HepG2 (cell line): Measurements from ENCODE around the gene SERTM1. TPM values are rescaled to one million over a fixed set of nuclear protein-coding genes. Genes with fewer than 3 reads are reported as not detected.

Source experiments
- FOXP4 ChIP-seq: sonication (generic); formaldehyde crosslinking; IDR thresholded peaks from 2 replicates; pipeline ENCODE4 v1.4.0; 2020; ENCODE audit warnings: missing genetic modification reagents
- GMEB1 ChIP-seq: sonication (generic); formaldehyde crosslinking; IDR thresholded peaks from 2 replicates; pipeline ENCODE4 v1.5.1; 2020; ENCODE audit warnings: missing genetic modification reagents, mild to moderate bottlenecking, borderline replicate concordance
- PRPF4 ChIP-seq: fragments of 200-400 bp; formaldehyde crosslinking; IDR thresholded peaks from 2 replicates; pipeline ENCODE4 v1.6.1; 2016; ENCODE audit warnings: low read length, low read depth; ENCODE audit not compliant: poor library complexity, severe bottlenecking
- SKIL ChIP-seq: sonication (generic); formaldehyde crosslinking; IDR thresholded peaks from 2 replicates; pipeline ENCODE4 v1.8.0; 2022; ENCODE audit warnings: missing genetic modification reagents, mild to moderate bottlenecking, moderate library complexity, borderline replicate concordance
- TOPORS ChIP-seq: sonication (generic); formaldehyde crosslinking; IDR thresholded peaks from 2 replicates; pipeline ENCODE4 v1.8.0; 2023; ENCODE audit warnings: mild to moderate bottlenecking, missing genetic modification reagents
- ZMAT3 ChIP-seq: sonication (generic); formaldehyde crosslinking; conservative IDR thresholded peaks from 2 replicates; pipeline ENCODE4 v1.7.0; 2021; ENCODE audit warnings: missing genetic modification reagents
- ZNF431 ChIP-seq: sonication (generic); formaldehyde crosslinking; IDR thresholded peaks from 2 replicates; pipeline ENCODE4 v1.9.0; 2022; ENCODE audit warnings: missing genetic modification reagents, low read depth, mild to moderate bottlenecking, borderline replicate concordance
- ZNF709 ChIP-seq: sonication (generic); formaldehyde crosslinking; IDR thresholded peaks from 2 replicates; pipeline ENCODE4 v1.5.0; 2020; ENCODE audit warnings: mild to moderate bottlenecking, missing genetic modification reagents
- ZNF850 ChIP-seq: sonication (generic); formaldehyde crosslinking; conservative IDR thresholded peaks from 2 replicates; pipeline ENCODE4 v1.9.0; 2021; ENCODE audit warnings: mild to moderate bottlenecking, missing genetic modification reagents
- polyA plus RNA-seq, 8 experiments: library from polyadenylated mRNA; depleted of rRNA in 3 of 8; stranded (reverse) in 7 of 8; unstranded in 1 of 8; fragments of >200 nt; fragmentation: Illumina TruSeq in 4 of 8; extraction: Trizol in 4 of 8; gene quantifications; 2 replicates each; pipeline versions ENCODE4 v1.2.1 to v1.2.3, GENCODE V29; 2011 to 2016; ENCODE audit warnings: low read depth in 4 of 8, missing spikeins in 1 of 8, mixed read lengths in 1 of 8; ENCODE audit not compliant: insufficient read depth in 1 of 8
- total RNA-seq, 5 experiments: library from RNA; depleted of rRNA; stranded (reverse); fragments of >200 nt; fragmentation: Illumina TruSeq; extraction: Trizol; gene quantifications; 2 replicates each; pipeline ENCODE4 v1.2.3, GENCODE V29; 2016; ENCODE audit warnings: low read depth in 1 of 5

The SERTM1 gene
- total and polyA plus RNA-seq, 2 of the 13 experiments (the other 11 are each of a cell fraction or from before 2014, with no cell fraction given): not detected

GRCh38 chr13:36746051-36746450, 72.2 kb downstream of the SERTM1 start (continued):
- TF ChIP-seq ZNF431 (CRISPR knock-in tag) (no peak), ZMAT3 (no peak), FOXP4 (CRISPR knock-in tag) (no peak), SKIL (no peak), TOPORS (CRISPR knock-in tag) (no peak), ZNF709 (no peak), PRPF4 (no peak), ZNF850 (CRISPR knock-in tag) (no peak), GMEB1 (no peak)

Other genes with a start within 250 kb of the SERTM1 start
- gene CCNA1, start 241.5 kb upstream of the SERTM1 start, total RNA-seq (2016; rRNA removed; fragmentation: Illumina TruSeq; extraction: Trizol): not detected in 2 replicates
- gene CCNA1, start 241.5 kb upstream of the SERTM1 start, polyA plus RNA-seq (2011; rRNA removed): not detected in 2 replicates
- gene RFXAP, start 145.2 kb downstream of the SERTM1 start, total RNA-seq (2016; rRNA removed; fragmentation: Illumina TruSeq; extraction: Trizol): 1.8 and 4.4 TPM in 2 replicates
- 6.9 and 7.9 TPM in 2 replicates for gene RFXAP, start 145.2 kb downstream of the SERTM1 start, polyA plus RNA-seq (2011; rRNA removed)
- 4.2 and 6.3 TPM in 2 replicates for gene SMAD9, start 246.2 kb downstream of the SERTM1 start, total RNA-seq (2016; rRNA removed; fragmentation: Illumina TruSeq; extraction: Trizol)
- 6.0 and 7.7 TPM in 2 replicates for gene SMAD9, start 246.2 kb downstream of the SERTM1 start, polyA plus RNA-seq (2011; rRNA removed)